Measurements from ENCODE around the gene RIC8B.

Gene RIC8B

GRCh38 chr12:106744600-106744999 is 29.9 kb upstream of the RIC8B start:
- H3K79me2 ChIP-seq (ENCODE audit: insufficient read depth, low read length): no peaks in the 10 kb centered on the region
- H3K27me3 ChIP-seq (ENCODE audit: insufficient read depth, low read length, poor library complexity, severe bottlenecking): no peaks in the 10 kb centered on the region
- no peak overlapping the region for H3K4me2 ChIP-seq (ENCODE audit: low read depth, low read length, poor library complexity, severe bottlenecking)
- H4K20me1 ChIP-seq (ENCODE audit: insufficient read depth, low read length, poor library complexity, severe bottlenecking): no peaks in the 10 kb centered on the region
- H2AFZ ChIP-seq (ENCODE audit: low read length): no peak overlapping the region
- H3K4me3 ChIP-seq (ENCODE audit: low read length, poor library complexity, severe bottlenecking): no peak overlapping the region
- no peaks in the 10 kb centered on the region for H3K9me2 ChIP-seq (replicated peaks; ENCODE audit: low read depth, low read length)
- H3K9me3 ChIP-seq (ENCODE audit: insufficient read depth, low read depth, low read length): no peaks in the 10 kb centered on the region
- H3K36me3 ChIP-seq (ENCODE audit: insufficient read depth, low read length): no peaks in the 10 kb centered on the region
- H3K4me1 ChIP-seq (ENCODE audit: insufficient read depth, low read length, poor library complexity, severe bottlenecking): peaks cover 3% of the 10 kb centered on the region
- H3K9ac ChIP-seq (ENCODE audit: low read depth, low read length, poor library complexity, severe bottlenecking): no peak overlapping the region
- TF ChIP-seq EZH2phosphoT487 (IDR thresholded peaks at IDR 0.05; ENCODE audit: borderline replicate concordance) (no peak), CTCF (conservative IDR thresholded peaks at IDR 0.05; ENCODE audit: low read length) (no peak)
- H3F3A ChIP-seq (ENCODE audit: low read depth): no peaks in the 10 kb centered on the region

- H3F3A ChIP-seq (ENCODE audit: low read depth): no peaks in the 10 kb centered on the region
- H3K9me2 ChIP-seq (replicated peaks; ENCODE audit: low read depth, low read length): no peaks in the 10 kb centered on the region
- H3K4me3 ChIP-seq (ENCODE audit: low read length, poor library complexity, severe bottlenecking): no peak overlapping the region
- no peaks in the 10 kb centered on the region for H3K36me3 ChIP-seq (ENCODE audit: insufficient read depth, low read length)
- H3K9me3 ChIP-seq (ENCODE audit: insufficient read depth, low read depth, low read length): no peaks in the 10 kb centered on the region
- no peak for TF ChIP-seq EZH2phosphoT487 (IDR thresholded peaks at IDR 0.05; ENCODE audit: borderline replicate concordance)
- H2AFZ ChIP-seq (ENCODE audit: low read length): no peak overlapping the region
- H3K4me1 ChIP-seq (ENCODE audit: insufficient read depth, low read length, poor library complexity, severe bottlenecking): peaks cover 3% of the 10 kb centered on the region
- no peaks in the 10 kb centered on the region for H4K20me1 ChIP-seq (ENCODE audit: insufficient read depth, low read length, poor library complexity, severe bottlenecking)
- no peak overlapping the region for H3K9ac ChIP-seq (ENCODE audit: low read depth, low read length, poor library complexity, severe bottlenecking)
- no peaks in the 10 kb centered on the region for H3K27me3 ChIP-seq (ENCODE audit: insufficient read depth, low read length, poor library complexity, severe bottlenecking)
- no peak overlapping the region for H3K4me2 ChIP-seq (ENCODE audit: low read depth, low read length, poor library complexity, severe bottlenecking)
- H3K79me2 ChIP-seq (ENCODE audit: insufficient read depth, low read length): no peaks in the 10 kb centered on the region
These were observed 29.2 kb upstream of the RIC8B start for GRCh38 chr12:106745181-106745745.

- no peaks in the 10 kb centered on the region for H3K27me3 ChIP-seq (ENCODE audit: insufficient read depth, low read length, poor library complexity, severe bottlenecking)
- H3K4me3 ChIP-seq (ENCODE audit: low read length, poor library complexity, severe bottlenecking): no peak overlapping the region
- no peak overlapping the region for H3K4me2 ChIP-seq (ENCODE audit: low read depth, low read length, poor library complexity, severe bottlenecking)
- no peak overlapping the region for H3K9ac ChIP-seq (ENCODE audit: low read depth, low read length, poor library complexity, severe bottlenecking)
- H3K9me2 ChIP-seq (replicated peaks; ENCODE audit: low read depth, low read length): no peaks in the 10 kb centered on the region
- H2AFZ ChIP-seq (ENCODE audit: low read length): no peak overlapping the region
- H3K9me3 ChIP-seq (ENCODE audit: insufficient read depth, low read depth, low read length): no peaks in the 10 kb centered on the region
- no peaks in the 10 kb centered on the region for H3F3A ChIP-seq (ENCODE audit: low read depth)
- no peaks in the 10 kb centered on the region for H4K20me1 ChIP-seq (ENCODE audit: insufficient read depth, low read length, poor library complexity, severe bottlenecking)
- H3K4me1 ChIP-seq (ENCODE audit: insufficient read depth, low read length, poor library complexity, severe bottlenecking): peaks cover 3% of the 10 kb centered on the region
- TF ChIP-seq EZH2phosphoT487 (IDR thresholded peaks at IDR 0.05; ENCODE audit: borderline replicate concordance) (no peak), CTCF (conservative IDR thresholded peaks at IDR 0.05; ENCODE audit: low read length) (no peak)
- H3K79me2 ChIP-seq (ENCODE audit: insufficient read depth, low read length): no peaks in the 10 kb centered on the region
- no peaks in the 10 kb centered on the region for H3K36me3 ChIP-seq (ENCODE audit: insufficient read depth, low read length)
These were observed 26.5 kb upstream of the RIC8B start for GRCh38 chr12:106747973-106748436.

GRCh38 chr12:106750524-106750923 is 24.0 kb upstream of the RIC8B start:
- Histone ChIP-seq H3K4me3 (ENCODE audit: low read length, poor library complexity, severe bottlenecking) (no peak overlapping the region), H3K9me3 (ENCODE audit: insufficient read depth, low read depth, low read length) (no peaks in the 10 kb centered on the region), H3K36me3 (ENCODE audit: insufficient read depth, low read length) (no peaks in the 10 kb centered on the region), H3K4me1 (ENCODE audit: insufficient read depth, low read length, poor library complexity, severe bottlenecking) (peaks cover 3% of the 10 kb centered on the region), H3F3A (ENCODE audit: low read depth) (no peaks in the 10 kb centered on the region), H3K9me2 (replicated peaks; ENCODE audit: low read depth, low read length) (no peaks in the 10 kb centered on the region), H2AFZ (ENCODE audit: low read length) (no peak overlapping the region), H3K79me2 (ENCODE audit: insufficient read depth, low read length) (no peaks in the 10 kb centered on the region), H3K27me3 (ENCODE audit: insufficient read depth, low read length, poor library complexity, severe bottlenecking) (no peaks in the 10 kb centered on the region), H3K4me2 (ENCODE audit: low read depth, low read length, poor library complexity, severe bottlenecking) (no peak overlapping the region), H4K20me1 (ENCODE audit: insufficient read depth, low read length, poor library complexity, severe bottlenecking) (no peaks in the 10 kb centered on the region), H3K9ac (ENCODE audit: low read depth, low read length, poor library complexity, severe bottlenecking) (no peak overlapping the region)
- TF ChIP-seq EZH2phosphoT487 (IDR thresholded peaks at IDR 0.05; ENCODE audit: borderline replicate concordance) (no peak), CTCF (conservative IDR thresholded peaks at IDR 0.05; ENCODE audit: low read length) (no peak)
